Motor neuron (in vitro differentiated cells): Measurements from ENCODE around the gene SLC66A1. TPM values are rescaled to one million over a fixed set of nuclear protein-coding genes. Genes with fewer than 3 reads are reported as not detected.
"Not testable (repeated sequence)": the region's sequence is repeated elsewhere in the genome, so short reads cannot be mapped to it uniquely, and the experiment has no call there.

Experiments
- ATAC-seq, 8 experiments: fragments of 200-7000 bp; cut with Tn5 transposase; replicated peaks in 6 of 8; 2 replicates each; pipeline ENCODE4 v1.8.0; 2021; ENCODE audit warnings: mild to moderate bottlenecking in 8 of 8, moderate library complexity in 8 of 8
- H3K27ac ChIP-seq, 2 donors: fragments of 250-450 bp; sonication (Bioruptor Pico); 2 replicates each; pipeline ENCODE4 v1.9.0; 2021; ENCODE audit warnings: antibody characterized with exemption in 2 of 2, mild to moderate bottlenecking in 2 of 2, moderate library complexity in 1 of 2
- H3K4me1 ChIP-seq, 2 donors: fragments of 250-450 bp; sonication (Bioruptor Pico); replicated peaks in 1 of 2; 2 replicates each; pipeline ENCODE4 v1.6.1; 2021; ENCODE audit warnings: antibody characterized with exemption in 2 of 2, mild to moderate bottlenecking in 2 of 2, moderate library complexity in 1 of 2
- H3K4me3 ChIP-seq, 5 donors: fragments of 250-450 bp; sonication (Bioruptor Pico); 2 replicates each; pipeline ENCODE4 v1.9.0; 2021; ENCODE audit warnings: antibody characterized with exemption in 5 of 5, mild to moderate bottlenecking in 5 of 5, moderate library complexity in 4 of 5
- WGBS, 10 experiments: fragments of 450-650 bp; shearing (Covaris generic); methylation state at CpG; one replicate each; pipeline ENCODE4 v1.0.0; 2022; 5-methylcytosine and 5-hydroxymethylcytosine counted together
- in situ Hi-C, 9 experiments: fragments of 400-800 bp; cut with MboI; loops; one replicate each; pipeline ENCODE4 v1.15.0; 2021; ENCODE audit warnings: low sequenced_read_pairs in 9 of 9, low pct_unique_long_range_greater_than_20kb in 2 of 9; ENCODE audit not compliant: unreplicated experiment in 9 of 9
- total RNA-seq, 8 experiments: library from RNA; unstranded; fragments of 300-600 nt; gene quantifications; 2 replicates each; pipeline versions ENCODE4 v1.2.3 to v1.2.4, GENCODE V29; 2022

The SLC66A1 gene
- total RNA-seq, 8 experiments from 2014 or later: 11.2 to 30.1 (median 15.5) TPM

GRCh38 chr1:19285807-19286206 is 26.3 kb upstream of the SLC66A1 start:
- in situ Hi-C loops, ATAC-seq, H3K4me1 ChIP-seq, H3K4me3 ChIP-seq, H3K27ac ChIP-seq: not testable (repeated sequence)
- 20% methylated on average over 1 of the region's 3 CpGs; no CpG with 5 or more reads in 9 of the 10 experiments for WGBS, 10 experiments

GRCh38 chr1:19287436-19288185 is 24.5 kb upstream of the SLC66A1 start:
- no peaks in the 10 kb centered on the region for H3K4me1 ChIP-seq
- no peak overlapping the region for H3K4me3 ChIP-seq
- in situ Hi-C loops: no loop called here
- ATAC-seq: no peak
- no peak overlapping the region for H3K27ac ChIP-seq
- 90 to 100% (median 98%) methylated on average over 1 to 12 of the region's 13 CpGs; no CpG with 5 or more reads in 3 of the 10 experiments for WGBS, 10 experiments

GRCh38 chr1:19288324-19289241 is 23.5 kb upstream of the SLC66A1 start, which contains the start of gene AKR7A3:
TSS of gene AKR7A3 (minus strand) at chr1:19288770. CDS start at chr1:19288709, 61 bp downstream.
- peak within 1 kb of the TSS in 3 of 5 donors; percentile 5 to 25 (median 11) for H3K4me3 ChIP-seq
- H3K27ac ChIP-seq, in situ Hi-C loops, H3K4me1 ChIP-seq: not testable (repeated sequence)
- 0 to 27% (median 20%) methylated on average over 1 to 30 of the region's 82 CpGs; no CpG with 5 or more reads in 3 of the 10 experiments for WGBS, 10 experiments
- peak; percentile 43 to 99 (median 90) for ATAC-seq

GRCh38 chr1:19289244-19289643 is 22.9 kb upstream of the SLC66A1 start:
- 17 to 100% (median 61%) methylated on average over 1 to 2 of the region's 2 CpGs for WGBS, 10 experiments
- no peak overlapping the region for H3K27ac ChIP-seq
- H3K4me3 ChIP-seq: no peak overlapping the region
- H3K4me1 ChIP-seq: no peaks in the 10 kb centered on the region
- peak in 2 of 8 experiments; percentile 8 to 39 for ATAC-seq
- in situ Hi-C loops: no loop called here

- Histone ChIP-seq H3K4me1 (no peaks in the 10 kb centered on the region), H3K27ac (no peak overlapping the region), H3K4me3 (no peak overlapping the region)
- no peak for ATAC-seq
- 71 to 100% (median 83%) methylated on average over 1 to 2 of the region's 2 CpGs; no CpG with 5 or more reads in 5 of the 10 experiments for WGBS, 10 experiments
- in situ Hi-C loops: no loop called here
Measured at GRCh38 chr1:19294638-19295037, 17.5 kb upstream of the SLC66A1 start.

GRCh38 chr1:19300211-19300610 is 11.9 kb upstream of the SLC66A1 start:
- no peak for ATAC-seq

GRCh38 chr1:19304081-19304480 is 8.0 kb upstream of the SLC66A1 start:
- not testable (repeated sequence) for ATAC-seq
- WGBS, 10 experiments: 80 to 95% (median 87%) methylated on average over 1 to 4 of the region's 10 CpGs; no CpG with 5 or more reads in 6 of the 10 experiments

More at GRCh38 chr1:19300211-19300610, 11.9 kb upstream of the SLC66A1 start:
- in situ Hi-C loops: loop anchor here in 1 of 9 experiments (10.0 kb wide), 1 partner anchor 45 kb away; the partner anchor contains the start of genes EMC1 and MRTO4
- Histone ChIP-seq H3K27ac (no peak overlapping the region), H3K4me3 (no peak overlapping the region), H3K4me1 (no peaks in the 10 kb centered on the region)
- 83 to 100% (median 100%) methylated on average over 2 of the region's 2 CpGs; no CpG with 5 or more reads in 7 of the 10 experiments for WGBS, 10 experiments

GRCh38 chr1:19305880-19306279 is 6.2 kb upstream of the SLC66A1 start:
- ATAC-seq: peak in 1 of 8 experiments; percentile 20
- 83 to 100% (median 91%) methylated on average over 1 to 6 of the region's 11 CpGs; no CpG with 5 or more reads in 4 of the 10 experiments for WGBS, 10 experiments
- in situ Hi-C loops: loop anchor here in 1 of 9 experiments (10.0 kb wide), 1 partner anchor 51 kb away; the partner anchor contains the start of genes EMC1 and MRTO4
- Histone ChIP-seq H3K4me1 (peaks cover 4 to 5% of the 10 kb centered on the region in 2 donors), H3K4me3 (no peak overlapping the region), H3K27ac (no peak overlapping the region)

More at GRCh38 chr1:19304081-19304480, 8.0 kb upstream of the SLC66A1 start:
- not testable (repeated sequence) for H3K4me1 ChIP-seq, H3K4me3 ChIP-seq, H3K27ac ChIP-seq
- in situ Hi-C loops: loop anchor here in 1 of 9 experiments (10.0 kb wide), 1 partner anchor 49 kb away; the partner anchor contains the start of genes EMC1 and MRTO4

- Histone ChIP-seq H3K4me3 (no peak overlapping the region), H3K4me1 (peaks cover 6 to 7% of the 10 kb centered on the region in 2 donors), H3K27ac (no peak overlapping the region)
- 80% methylated on average over 1 of the region's 6 CpGs; no CpG with 5 or more reads in 9 of the 10 experiments for WGBS, 10 experiments
- ATAC-seq: no peak
- in situ Hi-C loops: loop anchor here in 1 of 9 experiments (10.0 kb wide), 1 partner anchor 52 kb away; the partner anchor contains the start of genes EMC1 and MRTO4
Measured at GRCh38 chr1:19306941-19307340, 5.2 kb upstream of the SLC66A1 start.

- 60 to 100% (median 95%) methylated on average over 1 to 8 of the region's 10 CpGs; no CpG with 5 or more reads in 6 of the 10 experiments for WGBS, 10 experiments
- H3K4me1 ChIP-seq: peaks cover 8% of the 10 kb centered on the region in 2 donors
- in situ Hi-C loops: loop anchor here in 1 of 9 experiments (10.0 kb wide), 1 partner anchor 53 kb away; the partner anchor contains the start of genes EMC1 and MRTO4
- no peak overlapping the region for H3K27ac ChIP-seq
- H3K4me3 ChIP-seq: no peak overlapping the region
- ATAC-seq: no peak
Measured at GRCh38 chr1:19307794-19308508, 4.2 kb upstream of the SLC66A1 start.

- Histone ChIP-seq H3K27ac (no peak overlapping the region), H3K4me3 (no peak overlapping the region), H3K4me1 (peaks cover 13% of the 10 kb centered on the region in 2 donors)
- 94 to 95% methylated on average over 3 of the region's 3 CpGs; no CpG with 5 or more reads in 8 of the 10 experiments for WGBS, 10 experiments
- no peak for ATAC-seq
- in situ Hi-C loops: loop anchor here in 1 of 9 experiments (10.0 kb wide), 1 partner anchor 54 kb away; the partner anchor contains the start of genes EMC1 and MRTO4
Measured at GRCh38 chr1:19308509-19308907, 3.6 kb upstream of the SLC66A1 start.
